ENCODE measurements around the gene BHLHE23.

Gene BHLHE23

GRCh38 chr20:63051911-63052310 lies 45.1 kb upstream of the BHLHE23 start:
- TF ChIP-seq ZFP3 (CRISPR knock-in tag; IDR thresholded peaks at IDR 0.05) = no peak
- TF ChIP-seq ZC3H10 (CRISPR knock-in tag; IDR thresholded peaks at IDR 0.05) = no peak
- TF ChIP-seq GLIS3 (CRISPR knock-in tag; IDR thresholded peaks at IDR 0.05) = no peak
- no peak for TF ChIP-seq ESRRG (CRISPR knock-in tag; IDR thresholded peaks at IDR 0.05)
- no peak for TF ChIP-seq BACH2 (CRISPR knock-in tag; IDR thresholded peaks at IDR 0.05; ENCODE audit: borderline replicate concordance)
- no peak for TF ChIP-seq POU6F1 (CRISPR knock-in tag; IDR thresholded peaks at IDR 0.05; ENCODE audit: borderline replicate concordance, low read depth)
- TF ChIP-seq SNAI2 (CRISPR knock-in tag; IDR thresholded peaks at IDR 0.05) = no peak
- no peak for TF ChIP-seq RARB (CRISPR knock-in tag; IDR thresholded peaks at IDR 0.05)
- ATAC-seq = no peak

DNA sequence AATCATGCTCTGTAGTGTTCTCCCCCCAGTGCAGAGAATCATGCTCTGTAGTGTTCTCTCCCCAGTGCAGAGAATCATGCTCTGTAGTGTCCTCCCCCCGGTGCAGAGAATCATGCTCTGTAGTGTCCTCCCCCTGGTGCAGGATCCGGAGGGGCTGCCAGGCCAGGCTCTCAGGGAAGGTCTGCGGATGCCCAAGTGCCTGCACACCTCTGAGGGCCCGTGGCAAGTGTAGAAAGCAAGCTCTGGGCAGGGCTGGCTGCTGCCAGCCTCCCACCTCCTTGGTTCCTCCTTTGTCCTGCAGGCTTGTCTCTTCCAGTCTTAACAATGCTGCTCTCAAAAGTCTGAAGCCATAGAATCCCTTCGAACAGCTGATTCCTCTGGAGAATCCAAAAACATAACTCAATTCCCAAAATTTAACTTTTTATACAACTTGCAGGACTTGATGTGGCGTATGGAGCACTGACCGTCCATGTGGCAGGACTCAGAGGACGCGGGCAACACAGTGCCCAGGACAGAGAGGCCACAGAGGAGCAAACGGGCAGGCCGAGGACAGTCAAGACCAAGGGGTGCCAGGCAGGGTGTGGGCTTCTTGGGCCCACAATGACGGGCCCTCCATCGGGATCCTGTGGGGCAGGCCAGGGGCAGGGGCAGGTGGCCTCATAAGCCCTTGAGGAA lies 44.6 kb upstream of the BHLHE23 start:
- ATAC-seq = no peak
- TF ChIP-seq BACH2 (CRISPR knock-in tag; IDR thresholded peaks at IDR 0.05; ENCODE audit: borderline replicate concordance) = no peak
- TF ChIP-seq, protein P1, sequence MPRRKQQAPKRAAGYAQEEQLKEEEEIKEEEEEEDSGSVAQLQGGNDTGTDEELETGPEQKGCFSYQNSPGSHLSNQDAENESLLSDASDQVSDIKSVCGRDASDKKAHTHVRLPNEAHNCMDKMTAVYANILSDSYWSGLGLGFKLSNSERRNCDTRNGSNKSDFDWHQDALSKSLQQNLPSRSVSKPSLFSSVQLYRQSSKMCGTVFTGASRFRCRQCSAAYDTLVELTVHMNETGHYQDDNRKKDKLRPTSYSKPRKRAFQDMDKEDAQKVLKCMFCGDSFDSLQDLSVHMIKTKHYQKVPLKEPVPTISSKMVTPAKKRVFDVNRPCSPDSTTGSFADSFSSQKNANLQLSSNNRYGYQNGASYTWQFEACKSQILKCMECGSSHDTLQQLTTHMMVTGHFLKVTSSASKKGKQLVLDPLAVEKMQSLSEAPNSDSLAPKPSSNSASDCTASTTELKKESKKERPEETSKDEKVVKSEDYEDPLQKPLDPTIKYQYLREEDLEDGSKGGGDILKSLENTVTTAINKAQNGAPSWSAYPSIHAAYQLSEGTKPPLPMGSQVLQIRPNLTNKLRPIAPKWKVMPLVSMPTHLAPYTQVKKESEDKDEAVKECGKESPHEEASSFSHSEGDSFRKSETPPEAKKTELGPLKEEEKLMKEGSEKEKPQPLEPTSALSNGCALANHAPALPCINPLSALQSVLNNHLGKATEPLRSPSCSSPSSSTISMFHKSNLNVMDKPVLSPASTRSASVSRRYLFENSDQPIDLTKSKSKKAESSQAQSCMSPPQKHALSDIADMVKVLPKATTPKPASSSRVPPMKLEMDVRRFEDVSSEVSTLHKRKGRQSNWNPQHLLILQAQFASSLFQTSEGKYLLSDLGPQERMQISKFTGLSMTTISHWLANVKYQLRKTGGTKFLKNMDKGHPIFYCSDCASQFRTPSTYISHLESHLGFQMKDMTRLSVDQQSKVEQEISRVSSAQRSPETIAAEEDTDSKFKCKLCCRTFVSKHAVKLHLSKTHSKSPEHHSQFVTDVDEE (CRISPR knock-in tag; IDR thresholded peaks at IDR 0.05) = no peak
- TF ChIP-seq ZFP30 (CRISPR knock-in tag; IDR thresholded peaks at IDR 0.05) = no peak
- TF ChIP-seq PPARA (CRISPR knock-in tag; IDR thresholded peaks at IDR 0.05; ENCODE audit: borderline replicate concordance) = no peak
- TF ChIP-seq, protein P2, sequence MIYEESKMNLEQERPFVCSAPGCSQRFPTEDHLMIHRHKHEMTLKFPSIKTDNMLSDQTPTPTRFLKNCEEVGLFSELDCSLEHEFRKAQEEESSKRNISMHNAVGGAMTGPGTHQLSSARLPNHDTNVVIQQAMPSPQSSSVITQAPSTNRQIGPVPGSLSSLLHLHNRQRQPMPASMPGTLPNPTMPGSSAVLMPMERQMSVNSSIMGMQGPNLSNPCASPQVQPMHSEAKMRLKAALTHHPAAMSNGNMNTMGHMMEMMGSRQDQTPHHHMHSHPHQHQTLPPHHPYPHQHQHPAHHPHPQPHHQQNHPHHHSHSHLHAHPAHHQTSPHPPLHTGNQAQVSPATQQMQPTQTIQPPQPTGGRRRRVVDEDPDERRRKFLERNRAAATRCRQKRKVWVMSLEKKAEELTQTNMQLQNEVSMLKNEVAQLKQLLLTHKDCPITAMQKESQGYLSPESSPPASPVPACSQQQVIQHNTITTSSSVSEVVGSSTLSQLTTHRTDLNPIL (CRISPR knock-in tag; IDR thresholded peaks at IDR 0.05; ENCODE audit: low read depth) = no peak
- TF ChIP-seq POU6F1 (CRISPR knock-in tag; IDR thresholded peaks at IDR 0.05; ENCODE audit: borderline replicate concordance, low read depth) = no peak
- no peak for TF ChIP-seq OSR1 (CRISPR knock-in tag; IDR thresholded peaks at IDR 0.05)
- TF ChIP-seq ESRRG (CRISPR knock-in tag; IDR thresholded peaks at IDR 0.05) = no peak
- TF ChIP-seq ISL1 (CRISPR knock-in tag; IDR thresholded peaks at IDR 0.05) = no peak
- TF ChIP-seq PATZ1 (CRISPR knock-in tag; IDR thresholded peaks at IDR 0.05; ENCODE audit: borderline replicate concordance) = no peak
- TF ChIP-seq, protein P3, sequence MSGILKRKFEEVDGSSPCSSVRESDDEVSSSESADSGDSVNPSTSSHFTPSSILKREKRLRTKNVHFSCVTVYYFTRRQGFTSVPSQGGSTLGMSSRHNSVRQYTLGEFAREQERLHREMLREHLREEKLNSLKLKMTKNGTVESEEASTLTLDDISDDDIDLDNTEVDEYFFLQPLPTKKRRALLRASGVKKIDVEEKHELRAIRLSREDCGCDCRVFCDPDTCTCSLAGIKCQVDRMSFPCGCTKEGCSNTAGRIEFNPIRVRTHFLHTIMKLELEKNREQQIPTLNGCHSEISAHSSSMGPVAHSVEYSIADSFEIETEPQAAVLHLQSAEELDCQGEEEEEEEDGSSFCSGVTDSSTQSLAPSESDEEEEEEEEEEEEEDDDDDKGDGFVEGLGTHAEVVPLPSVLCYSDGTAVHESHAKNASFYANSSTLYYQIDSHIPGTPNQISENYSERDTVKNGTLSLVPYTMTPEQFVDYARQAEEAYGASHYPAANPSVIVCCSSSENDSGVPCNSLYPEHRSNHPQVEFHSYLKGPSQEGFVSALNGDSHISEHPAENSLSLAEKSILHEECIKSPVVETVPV (CRISPR knock-in tag; IDR thresholded peaks at IDR 0.05) = no peak
- no peak for TF ChIP-seq ARNTL (CRISPR knock-in tag; IDR thresholded peaks at IDR 0.05; ENCODE audit: borderline replicate concordance, low read depth)

- no peak for ATAC-seq
- TF ChIP-seq ZC3H10 (CRISPR knock-in tag; IDR thresholded peaks at IDR 0.05) (no peak), PPARA (CRISPR knock-in tag; IDR thresholded peaks at IDR 0.05; ENCODE audit: borderline replicate concordance) (no peak), ZNF565 (CRISPR knock-in tag; conservative IDR thresholded peaks at IDR 0.05; ENCODE audit: low read depth) (no peak), POU6F1 (CRISPR knock-in tag; IDR thresholded peaks at IDR 0.05; ENCODE audit: borderline replicate concordance, low read depth) (no peak), SNAI2 (CRISPR knock-in tag; IDR thresholded peaks at IDR 0.05) (no peak), CSDC2 (CRISPR knock-in tag; IDR thresholded peaks at IDR 0.05) (no peak), TCF4 (CRISPR knock-in tag; IDR thresholded peaks at IDR 0.05; ENCODE audit: borderline replicate concordance) (no peak), BACH2 (CRISPR knock-in tag; IDR thresholded peaks at IDR 0.05; ENCODE audit: borderline replicate concordance) (no peak), RARB (CRISPR knock-in tag; IDR thresholded peaks at IDR 0.05) (no peak), ZFP3 (CRISPR knock-in tag; IDR thresholded peaks at IDR 0.05) (no peak), OSR1 (CRISPR knock-in tag; IDR thresholded peaks at IDR 0.05) (no peak)
- TF ChIP-seq, protein P2 (CRISPR knock-in tag; IDR thresholded peaks at IDR 0.05; ENCODE audit: low read depth) = no peak
- TF ChIP-seq, protein P3 (CRISPR knock-in tag; IDR thresholded peaks at IDR 0.05) = no peak
Measured at GRCh38 chr20:63050406-63050805, 43.6 kb upstream of the BHLHE23 start.
